RCC 7860 (cell line): ENCODE results near the gene ELMO1.

Experiments used
- DNase-seq: peaks from one replicate; pipeline ENCODE4 v3.0.0-alpha.2; 2015; ENCODE audit warnings: low spot score
- FAIRE-seq: peaks from 2 replicates; lab custom pipeline; 2012; peaks lifted over from hg19 to GRCh38; lab: Jason Lieb, UNC

ELMO1 gene

GRCh38 chr7:37448636-37449361 lies at the start of gene ELMO1:
Gene ELMO1 (minus strand): TSS chr7:37448864. CDS start chr7:37342690, 106,174 bp downstream.
- DNase-seq = no peak
- no peak for FAIRE-seq

- DNase-seq (no peak), FAIRE-seq (no peak)
Observed at GRCh38 chr7:37497576-37497975, 48.9 kb upstream of the ELMO1 start.

- DNase-seq = no peak
- FAIRE-seq = peak; percentile 86
Observed at GRCh38 chr7:37495574-37496184, 47.0 kb upstream of the ELMO1 start.

- FAIRE-seq = no peak
- DNase-seq = no peak
Observed at GRCh38 chr7:37494926-37495325, 46.3 kb upstream of the ELMO1 start.

- DNase-seq (no peak), FAIRE-seq (no peak)
Observed at GRCh38 chr7:37493810-37494209, 45.1 kb upstream of the ELMO1 start.

GRCh38 chr7:37493123-37493522 lies 44.5 kb upstream of the ELMO1 start:
- FAIRE-seq = no peak

GRCh38 chr7:37491919-37492694 lies 43.4 kb upstream of the ELMO1 start:
- no peak for DNase-seq
- no peak for FAIRE-seq

More at GRCh38 chr7:37493123-37493522, 44.5 kb upstream of the ELMO1 start:
- DNase-seq = no peak

GRCh38 chr7:37489703-37490102 lies 41.0 kb upstream of the ELMO1 start:
- FAIRE-seq = no peak

GRCh38 chr7:37488163-37488764 lies 39.6 kb upstream of the ELMO1 start:
- FAIRE-seq (no peak), DNase-seq (no peak)

More at GRCh38 chr7:37489703-37490102, 41.0 kb upstream of the ELMO1 start:
- DNase-seq = no peak

GRCh38 chr7:37484426-37485073 lies 35.9 kb upstream of the ELMO1 start:
- FAIRE-seq (no peak), DNase-seq (no peak)

- DNase-seq (no peak), FAIRE-seq (no peak)
Observed at GRCh38 chr7:37483627-37484026, 35.0 kb upstream of the ELMO1 start.

GRCh38 chr7:37482953-37483352 lies 34.3 kb upstream of the ELMO1 start:
- FAIRE-seq (no peak), DNase-seq (no peak)

GRCh38 chr7:37482505-37482904 lies 33.8 kb upstream of the ELMO1 start:
- DNase-seq (no peak), FAIRE-seq (no peak)

GRCh38 chr7:37481722-37482288 lies 33.1 kb upstream of the ELMO1 start:
- FAIRE-seq = no peak

GRCh38 chr7:37481154-37481553 lies 32.5 kb upstream of the ELMO1 start:
- DNase-seq (no peak), FAIRE-seq (no peak)

More at GRCh38 chr7:37481722-37482288, 33.1 kb upstream of the ELMO1 start:
- DNase-seq = no peak

GRCh38 chr7:37480041-37481031 lies 31.7 kb upstream of the ELMO1 start:
- FAIRE-seq = no peak
- no peak for DNase-seq

GRCh38 chr7:37476881-37477450 lies 28.3 kb upstream of the ELMO1 start:
- FAIRE-seq (no peak), DNase-seq (no peak)

GRCh38 chr7:37476428-37476827 lies 27.8 kb upstream of the ELMO1 start:
- FAIRE-seq = no peak

GRCh38 chr7:37475646-37476045 lies 27.0 kb upstream of the ELMO1 start:
- DNase-seq (no peak), FAIRE-seq (no peak)

More at GRCh38 chr7:37476428-37476827, 27.8 kb upstream of the ELMO1 start:
- no peak for DNase-seq
